ENCODE results near the gene RPS19. TPM values are rescaled to one million over a fixed set of nuclear protein-coding genes. Genes with fewer than 3 reads are reported as not detected.
A peak's percentile ranks its signal among the peaks of the same experiment; 100 is the strongest.

Gene RPS19
- total RNA-seq, 1 donor from 2014 or later, result 2,232 TPM

DNA sequence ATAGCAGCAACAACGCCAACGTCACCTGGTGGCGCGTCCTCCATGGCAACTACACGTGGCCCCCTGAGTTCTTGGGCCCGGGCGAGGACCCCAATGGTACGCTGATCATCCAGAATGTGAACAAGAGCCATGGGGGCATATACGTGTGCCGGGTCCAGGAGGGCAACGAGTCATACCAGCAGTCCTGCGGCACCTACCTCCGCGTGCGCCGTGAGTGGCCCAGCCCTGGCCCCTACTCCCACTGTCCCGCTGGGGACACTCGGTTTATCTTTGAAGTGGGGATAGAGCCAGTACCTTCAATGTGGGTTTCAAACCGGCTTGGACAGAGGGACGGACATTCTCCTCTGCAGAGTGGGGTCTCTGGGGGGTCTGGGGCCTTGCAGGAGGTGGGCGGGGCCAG is 19.0 kb downstream of the RPS19 start:
- no peaks in the 10 kb centered on the region for H3K36me3 Mint-ChIP-seq (ENCODE audit: insufficient read depth)
- TF ChIP-seq, protein P1, sequence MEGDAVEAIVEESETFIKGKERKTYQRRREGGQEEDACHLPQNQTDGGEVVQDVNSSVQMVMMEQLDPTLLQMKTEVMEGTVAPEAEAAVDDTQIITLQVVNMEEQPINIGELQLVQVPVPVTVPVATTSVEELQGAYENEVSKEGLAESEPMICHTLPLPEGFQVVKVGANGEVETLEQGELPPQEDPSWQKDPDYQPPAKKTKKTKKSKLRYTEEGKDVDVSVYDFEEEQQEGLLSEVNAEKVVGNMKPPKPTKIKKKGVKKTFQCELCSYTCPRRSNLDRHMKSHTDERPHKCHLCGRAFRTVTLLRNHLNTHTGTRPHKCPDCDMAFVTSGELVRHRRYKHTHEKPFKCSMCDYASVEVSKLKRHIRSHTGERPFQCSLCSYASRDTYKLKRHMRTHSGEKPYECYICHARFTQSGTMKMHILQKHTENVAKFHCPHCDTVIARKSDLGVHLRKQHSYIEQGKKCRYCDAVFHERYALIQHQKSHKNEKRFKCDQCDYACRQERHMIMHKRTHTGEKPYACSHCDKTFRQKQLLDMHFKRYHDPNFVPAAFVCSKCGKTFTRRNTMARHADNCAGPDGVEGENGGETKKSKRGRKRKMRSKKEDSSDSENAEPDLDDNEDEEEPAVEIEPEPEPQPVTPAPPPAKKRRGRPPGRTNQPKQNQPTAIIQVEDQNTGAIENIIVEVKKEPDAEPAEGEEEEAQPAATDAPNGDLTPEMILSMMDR (IDR thresholded peaks at IDR 0.05; ENCODE audit: unreplicated experiment), result no peak
- H3K9me3 Mint-ChIP-seq (ENCODE audit: low read depth), result no peaks in the 10 kb centered on the region
- H3K27ac Mint-ChIP-seq, result no peak overlapping the region
- no peak overlapping the region for H3K4me3 Mint-ChIP-seq (ENCODE audit: low read depth)
- DNase-seq (ENCODE audit: low spot score, unreplicated experiment), result no peak
- H3K27me3 Mint-ChIP-seq, result peaks cover 30% of the 10 kb centered on the region
- peaks cover 3% of the 10 kb centered on the region for H3K4me1 Mint-ChIP-seq (ENCODE audit: low read depth)

DNA sequence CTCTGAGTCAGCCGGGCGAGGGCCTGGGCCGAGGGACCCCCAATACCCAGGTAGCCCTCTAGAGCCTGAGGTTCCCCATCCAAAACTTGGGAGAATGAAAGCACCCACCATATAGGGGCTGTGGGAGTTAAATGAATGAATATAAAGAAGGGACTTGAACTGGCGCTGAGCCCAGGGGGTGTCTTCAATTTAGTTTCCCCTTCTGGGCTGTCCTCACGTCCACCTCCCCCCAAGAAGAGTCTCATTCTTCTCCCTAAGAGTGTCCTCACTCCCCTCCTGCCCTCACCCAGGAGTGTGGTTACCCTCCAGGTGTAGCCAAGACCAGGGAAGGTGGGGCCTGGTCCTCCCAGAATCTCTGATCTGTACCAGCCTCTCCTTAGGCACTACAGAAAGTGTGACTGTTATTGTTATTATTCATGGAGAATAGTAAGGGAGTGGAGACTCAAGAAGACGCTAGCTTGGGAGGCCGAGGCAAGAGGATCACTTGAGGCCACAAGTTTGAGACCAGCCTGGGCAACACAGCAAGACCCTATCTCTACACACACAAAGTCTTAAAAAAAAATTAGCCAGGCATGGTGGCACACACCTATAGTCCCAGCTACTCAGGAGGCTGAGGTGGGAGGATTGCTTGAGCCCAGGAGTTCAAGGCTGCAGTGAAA is 19.7 kb downstream of the RPS19 start:
- no peak overlapping the region for H3K4me3 Mint-ChIP-seq (ENCODE audit: low read depth)
- peaks cover 5% of the 10 kb centered on the region for H3K4me1 Mint-ChIP-seq (ENCODE audit: low read depth)
- no peak overlapping the region for H3K27ac Mint-ChIP-seq
- peaks cover 30% of the 10 kb centered on the region for H3K27me3 Mint-ChIP-seq
- TF ChIP-seq, protein P1 (IDR thresholded peaks at IDR 0.05; ENCODE audit: unreplicated experiment), result no peak
- H3K9me3 Mint-ChIP-seq (ENCODE audit: low read depth), result no peaks in the 10 kb centered on the region
- DNase-seq (ENCODE audit: low spot score, unreplicated experiment), result no peak
- H3K36me3 Mint-ChIP-seq (ENCODE audit: insufficient read depth), result no peaks in the 10 kb centered on the region

DNA sequence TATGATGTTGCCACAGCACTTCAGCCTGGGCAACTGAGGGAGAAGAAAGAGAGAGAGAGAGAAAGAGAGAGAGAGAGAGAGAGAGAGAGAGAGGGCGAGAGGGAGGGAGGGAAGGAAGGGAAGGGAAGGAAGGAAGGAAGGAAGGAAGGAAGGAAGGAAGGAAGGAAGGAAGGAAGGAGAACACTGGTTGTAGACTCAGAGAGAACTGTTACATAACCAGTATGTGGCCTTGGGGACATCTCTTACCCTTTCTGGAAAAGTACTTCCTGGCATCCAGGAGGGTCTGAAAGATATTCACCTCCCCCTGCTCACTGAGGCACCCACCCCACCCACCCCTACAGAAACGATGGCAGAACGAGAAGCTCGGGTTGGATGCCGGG is 20.3 kb downstream of the RPS19 start:
- TF ChIP-seq, protein P1 (IDR thresholded peaks at IDR 0.05; ENCODE audit: unreplicated experiment), result no peak
- H3K36me3 Mint-ChIP-seq (ENCODE audit: insufficient read depth), result no peaks in the 10 kb centered on the region
- H3K4me1 Mint-ChIP-seq (ENCODE audit: low read depth), result peaks cover 8% of the 10 kb centered on the region
- H3K9me3 Mint-ChIP-seq (ENCODE audit: low read depth), result no peaks in the 10 kb centered on the region
- H3K27ac Mint-ChIP-seq, result no peak overlapping the region
- no peak for DNase-seq (ENCODE audit: low spot score, unreplicated experiment)
- no peak overlapping the region for H3K4me3 Mint-ChIP-seq (ENCODE audit: low read depth)
- peaks cover 30% of the 10 kb centered on the region for H3K27me3 Mint-ChIP-seq

DNA sequence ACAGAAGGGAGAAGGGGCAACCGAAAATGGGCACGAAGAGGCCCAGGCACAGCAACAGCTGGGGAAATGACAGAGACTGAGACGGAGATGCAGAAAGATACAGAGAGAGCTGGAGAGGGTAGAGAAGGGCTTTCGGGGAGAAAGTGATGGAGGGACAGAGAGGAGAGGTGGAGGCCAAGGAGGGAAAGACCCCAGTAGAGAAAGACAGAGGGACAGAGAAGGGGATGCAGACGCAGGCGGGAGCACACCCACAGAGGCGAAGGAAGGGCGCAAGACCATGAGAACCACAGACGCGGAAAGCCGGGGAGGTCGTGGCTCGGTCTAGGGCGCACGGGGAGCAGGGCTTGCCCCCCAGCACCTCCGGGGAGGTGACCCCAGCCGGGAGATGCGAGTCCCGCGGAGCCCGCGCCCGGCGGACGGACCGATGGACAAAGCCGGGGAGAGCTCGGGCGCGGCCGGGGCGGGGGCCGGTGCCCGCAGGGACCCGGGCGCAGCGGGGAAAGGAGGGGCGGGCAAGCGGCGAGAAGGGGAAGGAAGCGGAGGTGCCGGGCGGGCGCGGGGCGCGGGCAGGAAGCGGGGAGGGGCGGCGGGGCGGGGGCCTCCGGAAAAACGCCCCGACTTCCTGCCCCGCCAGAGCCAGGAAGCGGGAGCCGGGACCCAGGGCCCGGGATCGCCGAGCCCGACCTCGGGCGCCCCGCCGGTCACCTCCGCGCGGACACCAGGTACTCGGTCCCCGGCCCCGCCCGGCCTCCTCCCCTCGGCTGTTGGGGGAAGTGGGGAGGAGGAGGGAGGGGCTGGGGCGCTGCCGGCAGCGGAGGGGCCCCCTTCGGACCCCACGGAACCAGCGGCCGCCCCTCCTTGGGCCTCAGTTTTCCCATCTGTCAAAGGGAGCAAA is 22.8 kb downstream of the RPS19 start, which contains the start of gene ARHGEF1:
ARHGEF1 (plus strand) TSS at position 617 of the 895 bp plus-strand sequence. CDS start 4,899 bp downstream, outside the sequence.
- Mint-ChIP-seq H3K4me1 (ENCODE audit: low read depth) (peaks cover 22% of the 10 kb centered on the region), H3K27me3 (peaks cover 27% of the 10 kb centered on the region), H3K36me3 (ENCODE audit: insufficient read depth) (no peaks in the 10 kb centered on the region), H3K9me3 (ENCODE audit: low read depth) (no peaks in the 10 kb centered on the region), H3K27ac (peak within 1 kb of the TSS; percentile 95), H3K4me3 (ENCODE audit: low read depth) (peak within 1 kb of the TSS; percentile 83)
- TF ChIP-seq, protein P1 (IDR thresholded peaks at IDR 0.05; ENCODE audit: unreplicated experiment), result no peak
- DNase-seq (ENCODE audit: low spot score, unreplicated experiment), result no peak

DNA sequence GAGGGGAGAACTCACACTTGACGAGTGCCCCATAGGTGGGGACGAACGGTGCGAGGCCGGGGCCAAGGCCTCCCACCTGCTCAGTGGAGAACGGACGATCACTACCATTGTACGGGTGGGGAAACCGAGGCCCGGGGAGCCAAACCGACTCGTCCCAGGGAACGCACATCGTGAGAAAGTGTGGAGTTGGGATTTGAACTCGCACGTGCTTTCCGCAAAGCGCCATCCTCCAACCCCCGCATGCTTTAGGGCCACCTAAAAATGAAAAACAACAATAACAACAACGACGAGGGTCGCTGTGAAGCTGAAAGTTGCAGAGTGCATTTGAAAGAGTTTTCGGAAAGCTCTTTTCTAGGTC is 23.4 kb downstream of the RPS19 start:
- no peak for DNase-seq (ENCODE audit: low spot score, unreplicated experiment)
- TF ChIP-seq, protein P1 (IDR thresholded peaks at IDR 0.05; ENCODE audit: unreplicated experiment), result no peak
- Mint-ChIP-seq H3K9me3 (ENCODE audit: low read depth) (no peaks in the 10 kb centered on the region), H3K4me1 (ENCODE audit: low read depth) (peaks cover 28% of the 10 kb centered on the region), H3K27ac (peak overlapping the region; percentile 95), H3K36me3 (ENCODE audit: insufficient read depth) (no peaks in the 10 kb centered on the region), H3K27me3 (peaks cover 27% of the 10 kb centered on the region), H3K4me3 (ENCODE audit: low read depth) (peak overlapping the region; percentile 83)
